Measurements from ENCODE around the gene CLINT1. TPM values are rescaled to one million over a fixed set of nuclear protein-coding genes. Genes with fewer than 3 reads are reported as not detected.

Gene CLINT1
- total RNA-seq (10 to 100 TPM; 84.9 to 93.7 TPM), polyA plus RNA-seq (ENCODE audit: insufficient read depth, low read depth, low replicate concordance) (45.4 TPM)
- long read RNA-seq, donor 1, transcript CLINT1-207 (12 exons, 2,346 nt): major isoform, 7 of 47 reads
- long read RNA-seq, donor 1, transcript CLINT1-208 (2 exons, 2,905 nt): minor isoform, 5 of 47 reads
- long read RNA-seq, donor 1, partial matches to known transcripts: 32 of 47 reads
- long read RNA-seq, donor 1, other reads (novel, unspliced or antisense): 0 of 47 reads
- long read RNA-seq, donor 2, transcript CLINT1-208 (2 exons, 2,905 nt): major isoform, 7 of 38 reads
- long read RNA-seq, donor 2, partial matches to known transcripts: 25 of 38 reads
- long read RNA-seq, donor 2, other reads (novel, unspliced or antisense): 0 of 38 reads

DNA sequence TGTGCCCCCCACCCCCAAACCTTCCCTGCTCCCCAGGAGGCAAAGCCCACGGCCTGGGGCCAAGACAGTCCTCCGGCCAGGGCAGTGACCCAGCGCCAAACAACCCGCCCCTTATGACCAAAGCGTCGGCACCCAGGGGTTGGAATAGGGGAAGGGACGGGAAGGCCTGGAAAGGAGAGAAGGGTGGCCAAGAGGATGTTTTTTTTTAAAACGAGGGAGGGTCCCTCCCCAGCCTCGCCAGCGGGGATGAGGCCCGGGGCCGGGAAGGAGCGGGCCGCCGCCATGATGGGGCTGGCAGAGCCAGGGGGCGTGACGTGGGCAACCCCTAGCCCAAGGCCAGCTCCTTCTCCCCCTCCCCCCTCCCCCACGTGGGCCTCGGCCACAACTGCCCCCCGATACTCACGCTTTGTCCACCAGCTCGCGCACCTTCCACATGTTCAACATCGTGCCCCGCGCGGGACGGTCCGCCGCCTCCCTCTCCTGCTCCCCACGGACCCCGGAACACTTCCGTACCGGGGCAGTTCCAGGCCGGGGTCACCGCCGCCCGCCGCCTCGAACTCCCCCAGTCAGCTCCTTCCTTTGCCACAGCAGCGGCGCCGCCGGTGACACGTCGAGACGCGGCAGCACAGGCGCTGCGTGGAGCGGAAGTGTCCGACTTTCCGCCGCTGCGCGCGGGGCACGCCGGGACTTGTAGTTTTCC is at the start of gene CLINT1:
TSS of gene CLINT1 (minus strand) at position 619 of the 700 bp plus-strand sequence. CDS start at position 444, 175 bp downstream.
- intact Hi-C loops (cut with DNase I; ENCODE audit: low total_unique reads): no loop called here
- TF ChIP-seq POLR2A (IDR thresholded peaks at IDR 0.05): no peak
- TF ChIP-seq, protein P1, sequence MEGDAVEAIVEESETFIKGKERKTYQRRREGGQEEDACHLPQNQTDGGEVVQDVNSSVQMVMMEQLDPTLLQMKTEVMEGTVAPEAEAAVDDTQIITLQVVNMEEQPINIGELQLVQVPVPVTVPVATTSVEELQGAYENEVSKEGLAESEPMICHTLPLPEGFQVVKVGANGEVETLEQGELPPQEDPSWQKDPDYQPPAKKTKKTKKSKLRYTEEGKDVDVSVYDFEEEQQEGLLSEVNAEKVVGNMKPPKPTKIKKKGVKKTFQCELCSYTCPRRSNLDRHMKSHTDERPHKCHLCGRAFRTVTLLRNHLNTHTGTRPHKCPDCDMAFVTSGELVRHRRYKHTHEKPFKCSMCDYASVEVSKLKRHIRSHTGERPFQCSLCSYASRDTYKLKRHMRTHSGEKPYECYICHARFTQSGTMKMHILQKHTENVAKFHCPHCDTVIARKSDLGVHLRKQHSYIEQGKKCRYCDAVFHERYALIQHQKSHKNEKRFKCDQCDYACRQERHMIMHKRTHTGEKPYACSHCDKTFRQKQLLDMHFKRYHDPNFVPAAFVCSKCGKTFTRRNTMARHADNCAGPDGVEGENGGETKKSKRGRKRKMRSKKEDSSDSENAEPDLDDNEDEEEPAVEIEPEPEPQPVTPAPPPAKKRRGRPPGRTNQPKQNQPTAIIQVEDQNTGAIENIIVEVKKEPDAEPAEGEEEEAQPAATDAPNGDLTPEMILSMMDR (IDR thresholded peaks at IDR 0.05): no peak
- Histone ChIP-seq H3K4me3 (peak within 1 kb of the TSS; percentile 94 to 96), H3K9me3 (no peaks in the 10 kb centered on the region), H3K36me3 (ENCODE audit: low read depth, missing control alignments) (no peaks in the 10 kb centered on the region), H3K27ac (peak within 1 kb of the TSS; percentile 86 to 87), H3K4me1 (peaks cover 12% of the 10 kb centered on the region), H3K27me3 (no peaks in the 10 kb centered on the region)
- DNase-seq: peak; percentile 95
- 0% methylated on average over 19 to 59 of the region's 59 CpGs for WGBS, 2 donors

DNA sequence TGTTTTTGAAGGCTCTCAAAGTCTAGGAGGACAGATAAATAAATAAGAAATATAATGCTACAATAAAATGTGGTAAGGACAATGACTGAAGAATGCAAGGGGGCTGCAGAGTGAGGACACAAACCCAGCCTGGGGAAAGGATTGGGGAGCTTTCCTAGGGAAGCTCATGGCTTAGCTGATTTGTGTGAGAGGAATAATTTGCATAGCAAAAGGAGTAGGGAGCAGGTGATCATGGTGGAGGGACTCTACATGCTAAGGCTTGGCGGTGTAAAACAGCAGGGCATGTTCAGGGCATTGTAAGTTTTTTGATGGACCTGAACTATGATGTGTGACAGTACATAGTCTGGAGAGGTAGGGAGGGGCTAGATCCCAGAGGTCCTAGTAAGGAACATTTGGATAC is 49.5 kb upstream of the CLINT1 start:
- H3K9me3 ChIP-seq: no peaks in the 10 kb centered on the region
- H3K27ac ChIP-seq: no peak overlapping the region
- H3K4me1 ChIP-seq: no peaks in the 10 kb centered on the region
- intact Hi-C loops (cut with DNase I; ENCODE audit: low total_unique reads): no loop called here
- TF ChIP-seq POLR2A (IDR thresholded peaks at IDR 0.05): no peak
- WGBS, 2 donors: 88 to 97% methylated on average over 1 of the region's 1 CpG
- H3K36me3 ChIP-seq (ENCODE audit: low read depth, missing control alignments): no peaks in the 10 kb centered on the region
- no peak overlapping the region for H3K4me3 ChIP-seq
- no peak for DNase-seq
- H3K27me3 ChIP-seq: no peaks in the 10 kb centered on the region

DNA sequence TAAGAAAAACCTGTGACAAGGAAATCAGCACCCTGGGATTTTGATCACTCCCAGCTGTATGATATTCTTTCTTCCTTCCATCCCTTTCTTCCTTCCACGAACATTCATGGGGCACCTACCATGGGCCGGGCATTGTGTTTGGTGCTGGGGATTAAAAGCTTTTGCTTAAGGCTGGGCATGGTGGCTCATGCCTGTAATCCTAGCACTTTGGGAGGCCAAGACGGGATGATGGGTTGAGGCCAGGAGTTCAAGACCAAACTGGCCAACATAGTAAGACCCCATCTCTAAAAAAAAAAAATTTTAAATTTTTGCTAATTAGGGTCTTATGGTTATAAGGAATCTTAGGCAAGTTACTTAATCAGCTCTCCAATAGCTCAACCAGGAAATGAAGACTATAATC is 48.5 kb upstream of the CLINT1 start:
- WGBS, 2 donors: 92% methylated on average over 3 of the region's 3 CpGs

DNA sequence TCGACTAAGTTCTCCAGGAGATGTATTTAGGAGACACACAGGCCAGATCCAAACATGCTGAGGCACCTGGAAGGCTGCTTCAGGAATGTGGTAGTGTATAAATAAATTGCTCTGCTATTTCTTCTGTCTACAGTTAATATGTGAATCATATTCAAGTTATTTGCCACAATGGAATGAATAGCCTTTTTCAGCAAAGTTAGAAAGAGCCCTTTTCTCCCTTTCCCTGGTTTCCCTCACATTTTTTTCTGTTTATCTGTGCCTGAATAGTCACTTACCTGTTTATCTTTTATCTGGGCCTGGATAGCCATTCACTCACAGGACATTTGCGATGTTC is 44.1 kb upstream of the CLINT1 start:
- no peaks in the 10 kb centered on the region for H3K36me3 ChIP-seq (ENCODE audit: low read depth, missing control alignments)
- H3K9me3 ChIP-seq: no peaks in the 10 kb centered on the region
- no peak overlapping the region for H3K27ac ChIP-seq
- TF ChIP-seq, protein P1 (IDR thresholded peaks at IDR 0.05): no peak
- TF ChIP-seq POLR2A (IDR thresholded peaks at IDR 0.05): no peak
- H3K27me3 ChIP-seq: no peaks in the 10 kb centered on the region
- no peak overlapping the region for H3K4me3 ChIP-seq
- no peak for DNase-seq
- WGBS, 2 donors: 93 to 94% methylated on average over 2 of the region's 2 CpGs
- no peaks in the 10 kb centered on the region for H3K4me1 ChIP-seq
- intact Hi-C loops (cut with DNase I; ENCODE audit: low total_unique reads): no loop called here

More for the DNA sequence above, 48.5 kb upstream of the CLINT1 start:
- TF ChIP-seq POLR2A (IDR thresholded peaks at IDR 0.05): no peak
- TF ChIP-seq, protein P1 (IDR thresholded peaks at IDR 0.05): no peak
- DNase-seq: no peak
- Histone ChIP-seq H3K4me1 (no peaks in the 10 kb centered on the region), H3K27me3 (no peaks in the 10 kb centered on the region), H3K27ac (no peak overlapping the region), H3K36me3 (ENCODE audit: low read depth, missing control alignments) (no peaks in the 10 kb centered on the region), H3K4me3 (no peak overlapping the region), H3K9me3 (no peaks in the 10 kb centered on the region)
- intact Hi-C loops (cut with DNase I; ENCODE audit: low total_unique reads): no loop called here

DNA sequence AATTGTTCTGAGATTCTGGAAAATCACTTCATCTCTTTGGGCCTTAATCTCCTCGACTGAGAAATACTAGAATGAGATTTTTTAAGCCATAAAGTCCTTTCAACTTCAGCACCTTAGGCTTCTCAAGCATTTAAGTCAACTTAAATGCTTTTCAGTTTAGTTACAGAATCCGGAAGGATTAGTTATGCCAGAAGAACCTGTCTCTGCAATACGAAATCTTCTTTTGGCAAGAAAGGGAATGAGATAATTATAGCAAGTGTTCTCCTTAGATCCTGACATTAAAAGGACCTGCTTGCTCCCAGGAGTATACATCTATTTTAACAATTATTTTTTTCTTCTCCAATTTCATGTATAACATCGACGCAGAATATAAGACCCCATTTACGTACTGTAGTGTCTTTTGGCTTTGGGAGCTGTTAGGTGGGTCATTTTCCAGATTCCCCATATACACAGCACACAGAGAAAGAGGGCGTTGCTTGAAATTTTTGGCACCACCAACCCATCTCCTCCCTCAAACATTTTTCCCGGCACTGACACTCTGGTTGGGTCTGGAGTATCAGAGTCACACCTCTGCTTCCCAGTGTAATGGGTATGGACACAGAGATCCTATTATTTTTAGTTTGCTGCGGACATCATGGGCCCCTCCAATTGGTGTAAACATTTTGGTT is 43.6 kb upstream of the CLINT1 start:
- H3K27ac ChIP-seq: no peak overlapping the region
- 68 to 72% methylated on average over 9 of the region's 9 CpGs for WGBS, 2 donors

More for the DNA sequence above, 43.6 kb upstream of the CLINT1 start:
- no peak overlapping the region for H3K4me3 ChIP-seq
- no peaks in the 10 kb centered on the region for H3K36me3 ChIP-seq (ENCODE audit: low read depth, missing control alignments)
- H3K9me3 ChIP-seq: no peaks in the 10 kb centered on the region
- TF ChIP-seq, protein P1 (IDR thresholded peaks at IDR 0.05): no peak
- no peak for TF ChIP-seq POLR2A (IDR thresholded peaks at IDR 0.05)
- H3K4me1 ChIP-seq: no peaks in the 10 kb centered on the region
- no peak for DNase-seq
- intact Hi-C loops (cut with DNase I; ENCODE audit: low total_unique reads): no loop called here
- H3K27me3 ChIP-seq: no peaks in the 10 kb centered on the region
